Measurements from ENCODE around the gene M1AP. TPM values are rescaled to one million over a fixed set of nuclear protein-coding genes. Genes with fewer than 3 reads are reported as not detected.
"Not testable (repeated sequence)": the region's sequence is repeated elsewhere in the genome, so short reads cannot be mapped to it uniquely, and the experiment has no call there.

M1AP gene
- polyA plus RNA-seq, 3 donors: 1.00 to 4.6 (median 1.8) TPM

- no peak for TF ChIP-seq CTCF (IDR thresholded peaks at IDR 0.05)
- peaks cover 54% of the 10 kb centered on the region for H3K4me1 Mint-ChIP-seq
- H3K36me3 Mint-ChIP-seq: peaks cover 7% of the 10 kb centered on the region in 2 donors
- peaks cover 0 to 2% (median 1%) of the 10 kb centered on the region in 3 donors for H3K27me3 Mint-ChIP-seq (ENCODE audit: low read depth in 3 of 3)
- H3K9me3 Mint-ChIP-seq: peaks cover 0 to 2% (median 0%) of the 10 kb centered on the region in 7 donors
- Histone ChIP-seq H3K27ac (ENCODE audit: low read depth in 1 of 2, low read length in 2 of 2) (peak overlapping the region in 1 of 2 donors; percentile 52), H3K4me1 (ENCODE audit: control insufficient read depth in 1 of 2, insufficient read depth in 2 of 2, low read length in 2 of 2) (peaks cover 33 to 41% of the 10 kb centered on the region in 2 donors), H3K9me3 (replicated peaks in 1 of 2; ENCODE audit: control insufficient read depth in 1 of 2, insufficient read depth in 1 of 2, low read length in 2 of 2) (no peaks in the 10 kb centered on the region), H3K79me2 (ENCODE audit: insufficient read depth, low read length) (peaks cover 7% of the 10 kb centered on the region), H3K4me3 (replicated peaks in 1 of 3; ENCODE audit: low read depth in 2 of 3, low read length in 3 of 3) (peak overlapping the region in 1 of 3 experiments; percentile 12), H3K9ac (ENCODE audit: insufficient read depth, low read length, poor library complexity, severe bottlenecking) (no peak overlapping the region), H4K20me1 (ENCODE audit: insufficient read depth, low read length) (peaks cover 11% of the 10 kb centered on the region), H3K27me3 (ENCODE audit: control insufficient read depth in 2 of 2, insufficient read depth in 2 of 2, low read length in 2 of 2) (no peaks in the 10 kb centered on the region), H3K36me3 (replicated peaks in 1 of 2; ENCODE audit: control insufficient read depth in 1 of 2, insufficient read depth in 2 of 2, low read length in 2 of 2) (peaks cover 9 to 16% of the 10 kb centered on the region in 2 donors), H2AFZ (ENCODE audit: insufficient read depth, low read depth, low read length, poor library complexity, severe bottlenecking) (peak overlapping the region; percentile 48), H3K4me2 (replicated peaks; ENCODE audit: extremely low read depth, low read length, poor library complexity, severe bottlenecking) (no peak overlapping the region)
- peak overlapping the region; percentile 13 to 28 for H3K4me3 Mint-ChIP-seq
- peak overlapping the region in 4 of 7 donors; percentile 53 to 88 (median 75) for H3K27ac Mint-ChIP-seq
- intact Hi-C loops (cut with micrococcal nuclease): no loop called here
- DNase-seq: peak in 1 of 3 donors; percentile 34
- 93% methylated on average over 3 of the region's 7 CpGs for WGBS (ENCODE audit: insufficient coverage)
Observed at GRCh38 chr2:74562126-74562775, 85.9 kb downstream of the M1AP start.

- H3K79me2 ChIP-seq (ENCODE audit: insufficient read depth, low read length): peaks cover 20% of the 10 kb centered on the region
- H3K36me3 Mint-ChIP-seq: peaks cover 15 to 19% of the 10 kb centered on the region in 2 donors
- peaks cover 31 to 41% of the 10 kb centered on the region in 2 donors for H3K4me1 ChIP-seq (ENCODE audit: control insufficient read depth in 1 of 2, insufficient read depth in 2 of 2, low read length in 2 of 2)
- 100% methylated on average over 1 of the region's 1 CpG for whole genome bisulfite sequencing (ENCODE audit: insufficient coverage)
- DNase-seq; H3K27me3 ChIP-seq (ENCODE audit: control insufficient read depth in 2 of 2, insufficient read depth in 2 of 2, low read length in 2 of 2); H3K9me3 ChIP-seq (replicated peaks in 1 of 2; ENCODE audit: control insufficient read depth in 1 of 2, insufficient read depth in 1 of 2, low read length in 2 of 2); H3K9ac ChIP-seq (ENCODE audit: insufficient read depth, low read length, poor library complexity, severe bottlenecking); H2AFZ ChIP-seq (ENCODE audit: insufficient read depth, low read depth, low read length, poor library complexity, severe bottlenecking); H3K4me2 ChIP-seq (replicated peaks; ENCODE audit: extremely low read depth, low read length, poor library complexity, severe bottlenecking); H3K27me3 Mint-ChIP-seq (ENCODE audit: low read depth in 3 of 3); intact Hi-C loops (cut with micrococcal nuclease); H3K4me3 Mint-ChIP-seq; H3K4me3 ChIP-seq (replicated peaks in 1 of 3; ENCODE audit: low read depth in 2 of 3, low read length in 3 of 3); H3K27ac ChIP-seq (ENCODE audit: low read depth in 1 of 2, low read length in 2 of 2); H3K9me3 Mint-ChIP-seq: not testable (repeated sequence)
- peaks cover 54% of the 10 kb centered on the region for H3K4me1 Mint-ChIP-seq
- peaks cover 20 to 28% of the 10 kb centered on the region in 2 donors for H3K36me3 ChIP-seq (replicated peaks in 1 of 2; ENCODE audit: control insufficient read depth in 1 of 2, insufficient read depth in 2 of 2, low read length in 2 of 2)
- H3K27ac Mint-ChIP-seq: peak overlapping the region in 1 of 7 donors; percentile 48
- peaks cover 23% of the 10 kb centered on the region for H4K20me1 ChIP-seq (ENCODE audit: insufficient read depth, low read length)
Observed at GRCh38 chr2:74561022-74561421, 87.1 kb downstream of the M1AP start.

Data from CD14-positive monocyte (primary cell).